NCI-H2227 (cell line): ENCODE measurements around the gene SYVN1.
A peak's percentile ranks its signal among the peaks of the same experiment; 100 is the strongest.

Experiments
- DNase-seq: peaks from one replicate; lab custom pipeline; 2025; ENCODE audit not compliant: unreplicated experiment; lab: John Stamatoyannopoulos, UW

The SYVN1 gene

GRCh38 chr11:65089621-65090020 is 44.7 kb downstream of the SYVN1 start:
- DNase-seq, result no peak

- no peak for DNase-seq
These were observed 46.5 kb downstream of the SYVN1 start for GRCh38 chr11:65087827-65088226.

DNA sequence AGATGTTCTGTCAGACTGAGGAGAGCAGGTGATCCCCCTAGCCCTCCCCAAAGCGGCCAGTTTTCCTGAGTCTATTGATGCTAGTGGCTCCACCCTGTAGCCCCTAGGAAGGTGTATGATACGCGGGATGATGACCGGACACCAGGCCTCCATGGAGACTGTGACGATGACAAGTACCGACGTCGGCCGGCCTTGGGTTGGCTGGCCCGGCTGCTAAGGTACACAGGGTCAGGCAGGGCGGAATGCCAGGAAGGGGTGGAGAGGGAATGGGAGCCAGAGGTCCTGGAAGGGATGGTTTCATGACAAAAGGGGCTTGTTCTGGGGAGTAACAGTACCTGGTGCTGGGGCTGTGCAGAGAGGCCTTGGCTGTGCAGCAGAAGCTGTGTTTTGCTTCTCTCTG is 47.1 kb downstream of the SYVN1 start:
- no peak for DNase-seq

- no peak for DNase-seq
These were observed 47.5 kb downstream of the SYVN1 start for GRCh38 chr11:65086809-65087208.

GRCh38 chr11:65085446-65085845 is 48.9 kb downstream of the SYVN1 start:
- no peak for DNase-seq

- no peak for DNase-seq
These were observed 49.5 kb downstream of the SYVN1 start for GRCh38 chr11:65084598-65085375.

GRCh38 chr11:65083834-65084597 is 50.3 kb downstream of the SYVN1 start, which contains the start of the genes CDCA5 and ZFPL1:
TSS of gene CDCA5 (minus strand) at chr11:65084040. CDS start at chr11:65083978, 62 bp downstream.
TSS of gene ZFPL1 (plus strand) at chr11:65084222. CDS start at chr11:65084699, 477 bp downstream.
- DNase-seq, result peak; percentile 98

DNA sequence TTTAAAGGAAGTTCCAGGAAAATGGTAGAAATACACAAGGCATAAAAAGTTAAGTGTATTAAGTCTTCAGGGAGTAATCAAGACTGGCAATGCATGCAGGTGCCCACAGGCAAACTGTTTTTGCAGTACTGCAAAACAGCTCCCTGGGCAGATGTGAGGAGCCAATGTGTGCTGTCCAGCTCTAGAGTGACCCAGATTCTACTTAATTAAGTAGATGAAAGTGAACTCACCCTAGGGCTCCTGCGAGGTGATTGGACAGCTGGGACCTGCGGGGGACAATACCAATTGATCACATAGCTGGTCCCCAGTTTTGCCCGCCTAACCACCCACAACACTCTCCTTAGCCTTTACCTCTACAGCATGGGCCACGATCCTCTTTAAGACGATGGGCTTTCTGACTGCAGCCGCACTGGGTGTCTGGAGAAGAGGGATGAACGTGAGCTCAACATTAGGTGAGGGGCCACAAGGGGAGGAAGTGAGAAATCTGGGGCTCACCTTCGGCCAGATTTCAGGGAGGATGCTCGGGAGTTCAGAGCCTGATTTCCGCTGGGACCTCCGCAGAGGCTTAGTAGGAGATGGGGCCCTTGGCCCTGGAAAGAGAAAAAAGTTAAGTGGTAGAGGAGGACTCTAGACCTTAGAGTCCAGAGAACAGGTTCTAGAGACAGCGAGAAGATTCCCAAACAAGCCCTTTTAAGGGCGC is 51.0 kb downstream of the SYVN1 start:
- no peak for DNase-seq

- no peak for DNase-seq
These were observed 55.5 kb downstream of the SYVN1 start for GRCh38 chr11:65078786-65079342.

- DNase-seq, result peak; percentile 48
These were observed 56.2 kb downstream of the SYVN1 start for GRCh38 chr11:65078151-65078550.

DNA sequence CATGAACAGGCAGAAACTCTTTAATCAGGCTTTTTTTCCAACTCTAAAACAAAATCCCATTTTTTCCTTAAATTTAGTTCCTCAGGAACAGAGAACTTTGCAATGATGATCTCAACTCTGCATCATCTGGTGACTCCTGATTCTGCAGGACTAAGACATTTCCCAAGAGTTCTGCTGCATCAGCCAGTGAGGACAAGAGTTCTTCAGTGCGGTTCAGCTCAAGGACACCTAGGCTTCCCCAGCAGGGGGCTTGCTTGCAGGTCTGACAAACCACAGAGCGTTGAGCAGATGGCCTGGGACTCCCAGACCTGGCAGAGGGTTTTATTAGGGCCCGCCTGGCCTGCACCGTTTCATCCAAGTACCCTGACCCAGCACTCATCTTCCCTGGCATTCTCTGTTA is 56.9 kb downstream of the SYVN1 start:
- no peak for DNase-seq
